NCI-H1092 treated with DMSO at 0.1 percent for 48 hours (cell line): ENCODE measurements around the gene ANAPC5.
"Not testable (repeated sequence)": the region's sequence is repeated elsewhere in the genome, so short reads cannot be mapped to it uniquely, and the experiment has no call there.

Experiments
- DNase-seq: peaks from one replicate; lab custom pipeline; 2025; lab: John Stamatoyannopoulos, UW

The ANAPC5 gene

DNA sequence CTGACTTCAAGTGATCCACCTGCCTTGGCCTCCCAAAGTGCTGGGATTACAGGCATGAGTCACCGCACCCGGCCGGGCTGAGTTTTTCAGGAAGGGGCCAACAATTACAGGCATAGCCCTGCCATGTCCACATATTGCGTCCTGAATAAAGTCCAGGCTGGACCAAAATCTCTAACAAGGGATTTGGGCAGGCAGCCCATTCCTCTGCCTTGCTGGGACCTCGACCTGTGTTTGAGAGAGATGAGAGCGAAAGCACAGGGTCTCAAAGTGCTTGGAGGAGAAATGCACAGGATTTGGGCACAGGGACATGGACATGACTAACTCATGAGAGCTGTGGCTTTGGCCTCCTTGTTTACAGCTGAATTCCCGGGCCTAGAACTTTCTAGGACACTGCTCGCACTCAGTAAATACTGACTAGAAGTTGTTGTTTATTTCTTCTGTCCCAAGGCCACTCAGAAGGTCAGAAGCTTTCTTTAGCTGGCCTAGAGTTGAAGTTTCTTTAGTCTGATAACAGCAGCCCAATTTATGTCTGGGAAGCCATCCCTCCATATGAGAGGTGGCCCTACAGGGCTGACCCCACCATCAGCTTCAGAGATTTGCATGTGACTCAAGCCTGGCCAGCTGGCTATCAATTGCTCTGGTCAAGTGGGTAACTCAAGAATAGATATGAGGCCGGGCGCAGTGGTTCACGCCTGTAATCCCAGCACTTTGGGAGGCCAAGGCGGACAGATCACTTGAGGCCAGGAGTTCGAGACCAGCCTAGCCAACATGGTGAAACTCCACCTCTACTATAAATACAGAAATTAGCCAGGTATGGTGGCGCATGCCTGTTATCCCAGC is 67.4 kb downstream of the ANAPC5 start:
- DNase-seq: no peak

- no peak for DNase-seq
These were observed 68.4 kb downstream of the ANAPC5 start for GRCh38 chr12:121283841-121284240.

DNA sequence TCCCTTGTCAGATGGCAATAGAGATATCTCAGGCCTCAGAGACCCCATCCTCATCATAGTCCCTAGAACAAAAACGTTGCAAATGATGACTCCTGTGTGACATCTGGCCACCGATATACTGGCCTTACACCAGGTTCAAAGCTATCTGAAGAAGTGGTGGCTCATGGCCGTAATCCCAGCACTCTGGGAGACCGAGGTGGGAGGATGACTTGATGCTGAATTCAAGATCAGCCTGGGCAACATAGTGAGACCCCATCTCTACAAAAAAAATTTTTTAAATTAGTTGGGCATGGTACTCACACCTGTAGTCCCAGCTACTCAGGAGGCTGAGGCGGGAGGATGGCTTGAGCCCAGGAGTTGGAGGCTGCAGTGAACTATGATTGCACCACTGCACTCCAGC is 68.8 kb downstream of the ANAPC5 start:
- DNase-seq: no peak

DNA sequence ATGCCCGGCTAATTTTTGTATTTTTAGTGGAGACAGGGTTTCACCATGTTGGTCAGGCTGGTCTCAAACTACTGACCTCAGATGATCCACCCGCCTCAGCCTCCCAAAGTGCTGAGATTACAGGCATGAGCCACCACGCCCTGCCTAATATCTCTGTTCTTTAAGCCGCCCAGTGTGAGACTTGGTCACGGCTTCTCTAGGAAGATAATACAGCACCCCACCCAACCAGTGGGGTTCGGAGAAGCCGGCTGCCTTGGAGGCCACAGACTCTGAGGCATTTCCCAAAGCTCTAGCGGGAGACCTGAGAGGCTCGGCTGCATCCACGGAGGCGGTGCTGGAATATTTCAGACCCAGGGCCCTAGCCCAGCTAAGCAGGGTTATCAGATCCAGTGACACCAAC is 69.3 kb downstream of the ANAPC5 start:
- DNase-seq: not testable (repeated sequence)

DNA sequence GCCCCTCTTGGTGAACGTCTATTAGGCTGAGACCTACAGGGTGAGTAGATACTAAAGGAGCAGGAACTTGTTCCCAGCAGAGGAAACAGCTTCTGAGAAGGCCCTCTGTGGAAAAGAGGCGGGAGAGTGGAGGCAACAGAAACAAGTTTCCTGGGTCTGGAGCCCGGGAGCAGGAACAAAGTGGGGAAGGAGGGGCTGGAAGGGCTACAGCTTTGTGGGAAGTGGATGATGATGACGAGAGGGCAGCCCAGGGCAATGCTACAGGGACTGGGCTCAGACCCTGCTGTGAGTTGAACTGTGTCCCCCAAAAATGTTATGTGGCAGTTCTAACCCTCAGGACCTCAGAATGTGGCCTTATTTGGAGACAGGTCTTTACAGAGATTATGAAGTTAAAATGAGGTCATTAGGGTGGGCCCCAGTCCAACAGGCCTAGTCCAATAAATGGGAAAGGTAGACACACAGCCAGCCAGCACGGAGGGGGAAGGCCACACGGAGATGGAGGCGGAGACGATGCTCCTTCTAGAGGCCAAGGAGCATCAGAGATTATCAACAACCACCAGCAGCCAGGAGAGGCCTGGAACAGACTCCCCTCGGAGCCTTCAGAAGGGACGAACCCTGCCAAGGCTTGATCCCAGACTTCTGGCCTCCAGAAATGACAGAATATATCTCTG is 70.0 kb downstream of the ANAPC5 start:
- no peak for DNase-seq

DNA sequence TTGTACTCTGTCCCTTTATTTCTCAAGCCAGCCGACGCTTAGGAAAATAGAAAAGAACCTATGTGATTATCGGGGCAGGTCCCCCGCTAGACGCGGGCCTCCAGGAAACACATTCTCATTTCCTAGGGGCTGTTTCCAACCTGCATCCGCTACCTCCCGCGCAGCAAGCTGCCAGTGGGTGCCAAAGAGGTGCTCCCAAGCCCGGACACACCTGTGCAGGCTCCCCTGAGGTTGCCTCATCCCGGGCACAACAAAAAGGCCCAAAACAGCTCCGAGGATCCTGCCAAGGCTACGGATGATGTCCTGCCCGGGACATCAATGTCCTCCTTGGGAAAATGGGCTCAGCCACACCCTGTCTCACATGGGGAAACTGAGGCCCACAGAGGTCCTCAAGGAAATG is 71.1 kb downstream of the ANAPC5 start:
- DNase-seq: not testable (repeated sequence)

DNA sequence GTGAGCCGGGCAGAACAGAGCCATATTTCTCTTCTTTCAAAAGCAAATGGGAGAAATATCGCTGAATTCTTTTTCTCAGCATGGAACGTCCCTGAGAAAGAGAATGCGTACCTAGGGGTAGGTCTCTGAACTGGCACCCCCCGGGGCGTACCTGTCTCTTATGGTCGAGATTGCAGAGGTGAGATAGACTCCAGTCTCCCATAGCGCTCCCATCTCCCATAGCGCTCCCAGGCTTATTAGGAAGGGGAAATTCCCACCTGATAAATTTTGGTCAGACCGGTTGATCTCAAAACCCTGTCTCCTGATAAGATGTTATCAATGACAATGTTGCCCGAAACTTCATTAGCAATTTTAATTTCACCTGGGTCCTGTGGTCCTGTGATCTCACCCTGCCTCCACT is 71.7 kb downstream of the ANAPC5 start:
- DNase-seq: not testable (repeated sequence)

DNA sequence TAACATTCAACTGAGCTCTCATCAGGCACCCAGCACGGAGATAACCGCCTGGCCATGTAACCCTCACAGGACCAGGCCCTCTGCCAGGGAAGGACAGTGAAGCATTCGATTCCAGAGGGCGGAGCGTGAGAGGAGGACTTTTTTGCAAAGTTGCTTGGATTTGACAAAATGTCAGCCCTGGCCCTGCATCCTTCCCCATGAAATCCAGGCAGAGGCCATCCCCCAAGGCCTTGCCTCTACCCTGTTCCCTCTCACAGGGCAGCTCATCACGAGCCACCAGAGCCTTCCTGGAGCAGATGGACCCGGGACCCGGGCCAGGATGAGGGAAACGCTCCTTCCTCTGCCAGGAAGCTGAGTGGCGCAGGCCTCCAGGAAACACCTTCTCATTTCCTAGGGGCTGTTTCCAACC is 72.7 kb downstream of the ANAPC5 start:
- no peak for DNase-seq

GRCh38 chr12:121279071-121279375 is 73.2 kb downstream of the ANAPC5 start:
- DNase-seq: no peak

- no peak for DNase-seq
These were observed 73.8 kb downstream of the ANAPC5 start for GRCh38 chr12:121278169-121279070.

- DNase-seq: no peak
These were observed 74.8 kb downstream of the ANAPC5 start for GRCh38 chr12:121277374-121277759.

GRCh38 chr12:121274036-121274763 is 78.0 kb downstream of the ANAPC5 start:
- no peak for DNase-seq

- DNase-seq: no peak
These were observed 78.8 kb downstream of the ANAPC5 start for GRCh38 chr12:121273364-121273896.

GRCh38 chr12:121267822-121268221 is 84.4 kb downstream of the ANAPC5 start:
- DNase-seq: no peak

- DNase-seq: no peak
These were observed 87.2 kb downstream of the ANAPC5 start for GRCh38 chr12:121264951-121265515.

GRCh38 chr12:121264135-121264534 is 88.1 kb downstream of the ANAPC5 start:
- no peak for DNase-seq

DNA sequence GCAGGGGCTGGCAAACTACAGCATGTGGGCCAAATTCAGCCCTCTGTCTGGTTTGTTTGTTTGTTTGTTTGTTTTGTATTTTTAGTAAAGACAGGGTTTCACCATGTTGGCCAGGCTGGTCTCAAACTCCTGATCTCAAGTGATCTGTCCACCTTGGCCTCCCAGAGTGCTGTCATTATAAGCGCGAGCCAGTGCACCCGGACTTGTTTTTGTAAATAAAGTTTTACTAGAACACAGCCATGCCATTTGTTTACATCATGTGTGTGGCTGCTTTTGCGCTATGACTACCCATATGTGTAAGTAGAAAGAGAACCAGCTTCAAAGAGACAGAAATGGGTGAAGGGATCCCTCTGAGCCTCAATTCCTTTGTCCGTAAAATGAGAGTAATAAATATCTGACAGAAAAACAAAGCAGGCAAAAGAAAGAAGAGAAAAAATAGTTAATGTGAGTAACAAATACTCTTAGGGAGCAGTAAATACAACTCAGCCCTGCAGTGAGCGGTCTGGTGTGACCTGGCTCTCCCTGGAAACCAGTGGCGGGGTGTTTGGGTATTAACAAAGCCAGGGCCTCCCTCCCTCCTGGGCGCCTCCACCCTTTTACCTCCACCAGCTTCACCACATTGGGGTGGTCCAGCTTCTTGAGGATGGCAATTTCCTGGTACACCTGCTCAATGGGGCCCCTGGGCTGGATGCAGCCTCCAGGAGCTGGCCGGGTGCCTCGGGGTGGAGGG is 88.8 kb downstream of the ANAPC5 start:
- DNase-seq: no peak

GRCh38 chr12:121261398-121261797 is 90.8 kb downstream of the ANAPC5 start:
- no peak for DNase-seq

GRCh38 chr12:121260091-121260490 is 92.1 kb downstream of the ANAPC5 start:
- DNase-seq: no peak

- DNase-seq: no peak
These were observed 93.1 kb downstream of the ANAPC5 start for GRCh38 chr12:121259074-121259473.
